ENCODE data around the gene SEH1L. TPM values are rescaled to one million over a fixed set of nuclear protein-coding genes. Genes with fewer than 3 reads are reported as not detected.
"Not testable (repeated sequence)": the region's sequence is repeated elsewhere in the genome, so short reads cannot be mapped to it uniquely, and the experiment has no call there.

SEH1L gene
- total RNA-seq, 2 donors from 2014 or later, result 77.8 to 94.5 TPM

DNA sequence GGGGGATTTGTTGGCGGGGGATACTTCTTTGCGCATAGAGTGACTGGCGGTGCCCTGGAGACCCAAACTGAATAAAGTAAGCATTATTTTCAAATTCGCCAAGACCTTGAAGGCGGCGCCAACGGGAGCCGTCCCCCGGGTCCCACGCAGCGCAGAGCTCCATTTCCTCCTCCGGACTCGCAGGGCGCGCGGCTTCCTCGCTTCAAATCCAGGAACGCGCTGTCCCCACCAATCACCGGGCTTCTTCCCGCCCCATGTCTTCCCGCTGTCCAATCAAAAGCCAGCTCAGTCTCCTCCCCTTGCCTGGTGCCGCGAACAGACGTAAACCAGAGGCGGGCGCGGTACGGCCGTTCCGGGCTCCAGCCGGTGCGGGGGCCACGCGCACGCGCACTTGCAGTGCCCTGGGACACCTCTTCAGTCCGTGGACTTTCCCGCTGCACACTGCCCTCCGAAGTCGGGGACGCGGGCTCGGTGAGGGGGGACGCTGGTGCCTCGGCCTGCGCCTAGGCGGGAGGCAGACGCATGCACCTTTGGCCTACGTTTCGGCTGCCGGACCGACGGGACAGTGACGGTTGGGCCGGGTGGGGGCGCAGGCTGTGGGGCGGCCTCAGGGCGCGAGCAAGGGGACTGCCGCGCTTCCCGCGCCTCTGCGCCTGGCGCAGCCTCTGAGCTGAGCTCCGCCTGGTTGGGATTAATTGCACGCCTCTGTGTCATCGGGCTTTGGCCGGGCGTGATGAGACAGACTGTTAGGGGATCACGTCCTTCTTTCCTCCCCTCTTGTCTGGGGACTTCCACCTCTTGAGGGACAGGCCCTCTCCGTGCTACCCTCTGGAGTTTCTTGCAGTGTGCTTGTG is 43.4 kb downstream of the SEH1L start, which contains the start of gene CEP192:
TSS of gene CEP192 (plus strand) at position 396 of the 854 bp plus-strand sequence. CDS start 8,063 bp downstream, outside the sequence.
- H3K4me1 Mint-ChIP-seq (ENCODE audit: low read depth), result peaks cover 21% of the 10 kb centered on the region
- ATAC-seq (replicated peaks in 1 of 2), result peak; percentile 89
- peak; percentile 96 to 98 for DNase-seq
- H3K36me3 Mint-ChIP-seq (ENCODE audit: insufficient read depth in 2 of 2), result peaks cover 10 to 15% of the 10 kb centered on the region in 2 donors
- peak within 1 kb of the TSS; percentile 99 for H3K27ac Mint-ChIP-seq
- no peaks in the 10 kb centered on the region for H3K9me3 Mint-ChIP-seq
- H3K4me3 Mint-ChIP-seq, result peak within 1 kb of the TSS; percentile 95 to 99
- H3K27me3 Mint-ChIP-seq (ENCODE audit: low read depth), result no peaks in the 10 kb centered on the region

GRCh38 chr18:12991821-12992179 is 44.0 kb downstream of the SEH1L start:
- no peak for DNase-seq
- Mint-ChIP-seq H3K4me3 (peak overlapping the region; percentile 95 to 99), H3K36me3 (ENCODE audit: insufficient read depth in 2 of 2) (peaks cover 10 to 15% of the 10 kb centered on the region in 2 donors), H3K27me3 (ENCODE audit: low read depth) (no peaks in the 10 kb centered on the region), H3K27ac (peak overlapping the region; percentile 99), H3K9me3 (no peaks in the 10 kb centered on the region), H3K4me1 (ENCODE audit: low read depth) (peaks cover 21% of the 10 kb centered on the region)
- ATAC-seq (replicated peaks in 1 of 2), result no peak

GRCh38 chr18:12993439-12993838 is 45.6 kb downstream of the SEH1L start:
- no peak for ATAC-seq (replicated peaks in 1 of 2)
- Mint-ChIP-seq H3K9me3 (no peaks in the 10 kb centered on the region), H3K27ac (no peak overlapping the region), H3K4me3 (peak overlapping the region; percentile 95 to 99), H3K36me3 (ENCODE audit: insufficient read depth in 2 of 2) (peaks cover 10 to 15% of the 10 kb centered on the region in 2 donors), H3K27me3 (ENCODE audit: low read depth) (no peaks in the 10 kb centered on the region), H3K4me1 (ENCODE audit: low read depth) (peaks cover 21% of the 10 kb centered on the region)
- DNase-seq, result no peak

GRCh38 chr18:12995424-12995823 is 47.6 kb downstream of the SEH1L start:
- no peak for DNase-seq
- Mint-ChIP-seq H3K36me3 (ENCODE audit: insufficient read depth in 2 of 2) (peaks cover 7 to 13% of the 10 kb centered on the region in 2 donors), H3K4me3 (no peak overlapping the region), H3K9me3 (no peaks in the 10 kb centered on the region), H3K27ac (no peak overlapping the region), H3K4me1 (ENCODE audit: low read depth) (peaks cover 5% of the 10 kb centered on the region), H3K27me3 (ENCODE audit: low read depth) (no peaks in the 10 kb centered on the region)
- ATAC-seq (replicated peaks in 1 of 2), result no peak

DNA sequence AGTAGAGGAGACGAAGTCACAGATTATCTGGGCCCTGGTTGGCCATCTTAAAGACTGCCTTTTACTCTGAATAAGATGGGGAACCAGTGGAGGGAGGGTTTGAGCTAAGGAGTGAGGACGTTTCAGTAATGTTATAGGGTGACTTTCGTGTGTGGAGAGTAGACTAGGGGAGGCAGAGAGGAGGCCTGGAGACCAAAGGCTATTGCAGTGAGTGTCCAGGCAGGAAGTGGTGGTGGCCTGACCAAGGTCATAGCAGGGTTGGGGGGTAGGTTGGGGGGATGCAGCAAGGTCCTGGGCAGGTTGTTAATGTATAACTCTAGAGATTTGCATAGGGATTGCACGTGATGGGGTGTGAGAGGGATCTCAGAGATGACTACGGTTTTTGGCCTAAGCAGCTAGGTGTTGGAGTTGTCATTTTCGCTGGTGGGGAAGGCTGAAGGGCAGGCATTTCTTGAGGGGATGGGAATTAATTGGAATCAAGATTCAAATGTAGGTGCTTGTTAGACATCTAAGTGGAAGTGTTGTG is 48.2 kb downstream of the SEH1L start:
- Mint-ChIP-seq H3K4me3 (no peak overlapping the region), H3K4me1 (ENCODE audit: low read depth) (peaks cover 6% of the 10 kb centered on the region)

GRCh38 chr18:12996661-12997292 is 49.0 kb downstream of the SEH1L start:
- Mint-ChIP-seq H3K4me1 (ENCODE audit: low read depth) (peaks cover 6% of the 10 kb centered on the region), H3K27me3 (ENCODE audit: low read depth) (no peaks in the 10 kb centered on the region), H3K36me3 (ENCODE audit: insufficient read depth in 2 of 2) (peaks cover 2 to 8% of the 10 kb centered on the region in 2 donors), H3K9me3 (no peaks in the 10 kb centered on the region), H3K4me3 (no peak overlapping the region), H3K27ac (no peak overlapping the region)
- DNase-seq, result no peak
- no peak for ATAC-seq (replicated peaks in 1 of 2)

More for the DNA sequence above, 48.2 kb downstream of the SEH1L start:
- no peaks in the 10 kb centered on the region for H3K9me3 Mint-ChIP-seq
- peaks cover 4 to 11% of the 10 kb centered on the region in 2 donors for H3K36me3 Mint-ChIP-seq (ENCODE audit: insufficient read depth in 2 of 2)
- DNase-seq, result no peak
- no peak for ATAC-seq (replicated peaks in 1 of 2)
- no peak overlapping the region for H3K27ac Mint-ChIP-seq
- H3K27me3 Mint-ChIP-seq (ENCODE audit: low read depth), result no peaks in the 10 kb centered on the region

DNA sequence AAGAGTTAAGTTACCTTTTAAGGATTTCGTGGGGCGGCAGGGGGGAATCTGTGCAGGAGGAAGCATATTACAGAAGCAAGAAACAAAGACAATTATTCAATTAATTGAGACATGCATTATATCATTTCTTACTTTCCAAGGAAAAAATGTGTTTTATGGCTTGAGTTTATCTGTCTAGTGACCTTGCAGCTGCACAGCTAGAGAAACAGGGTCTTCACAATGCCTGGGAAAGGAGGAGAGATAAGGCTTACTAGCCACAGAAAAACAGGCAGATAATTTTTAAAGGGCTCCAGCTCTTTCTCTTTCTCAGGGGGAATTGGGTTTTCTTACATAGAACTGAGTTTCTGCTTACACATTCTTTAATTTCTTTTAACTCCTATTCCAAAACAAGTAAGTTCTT is 49.5 kb downstream of the SEH1L start:
- not testable (repeated sequence) for H3K27ac Mint-ChIP-seq; DNase-seq; ATAC-seq (replicated peaks in 1 of 2); H3K9me3 Mint-ChIP-seq; H3K36me3 Mint-ChIP-seq (ENCODE audit: insufficient read depth in 2 of 2); H3K4me1 Mint-ChIP-seq (ENCODE audit: low read depth); H3K4me3 Mint-ChIP-seq; H3K27me3 Mint-ChIP-seq (ENCODE audit: low read depth)

- Mint-ChIP-seq H3K36me3 (ENCODE audit: insufficient read depth in 2 of 2) (peaks cover 0 to 4% of the 10 kb centered on the region in 2 donors), H3K27ac (peak overlapping the region; percentile 54), H3K9me3 (no peaks in the 10 kb centered on the region), H3K27me3 (ENCODE audit: low read depth) (no peaks in the 10 kb centered on the region), H3K4me1 (ENCODE audit: low read depth) (peaks cover 6% of the 10 kb centered on the region), H3K4me3 (peak overlapping the region; percentile 60 to 80)
- DNase-seq, result peak; percentile 14 to 15
- ATAC-seq (replicated peaks in 1 of 2), result peak; percentile 86 to 89
These were observed 50.7 kb downstream of the SEH1L start for GRCh38 chr18:12998332-12999060.

GRCh38 chr18:13003466-13003896 is 55.7 kb downstream of the SEH1L start:
- no peaks in the 10 kb centered on the region for H3K27me3 Mint-ChIP-seq (ENCODE audit: low read depth)
- no peak overlapping the region for H3K27ac Mint-ChIP-seq
- no peaks in the 10 kb centered on the region for H3K9me3 Mint-ChIP-seq
- peak; percentile 29 to 39 for ATAC-seq (replicated peaks in 1 of 2)
- DNase-seq, result peak; percentile 16 to 17
- peaks cover 14% of the 10 kb centered on the region for H3K4me1 Mint-ChIP-seq (ENCODE audit: low read depth)
- peaks cover 0 to 14% of the 10 kb centered on the region in 2 donors for H3K36me3 Mint-ChIP-seq (ENCODE audit: insufficient read depth in 2 of 2)
- no peak overlapping the region for H3K4me3 Mint-ChIP-seq

DNA sequence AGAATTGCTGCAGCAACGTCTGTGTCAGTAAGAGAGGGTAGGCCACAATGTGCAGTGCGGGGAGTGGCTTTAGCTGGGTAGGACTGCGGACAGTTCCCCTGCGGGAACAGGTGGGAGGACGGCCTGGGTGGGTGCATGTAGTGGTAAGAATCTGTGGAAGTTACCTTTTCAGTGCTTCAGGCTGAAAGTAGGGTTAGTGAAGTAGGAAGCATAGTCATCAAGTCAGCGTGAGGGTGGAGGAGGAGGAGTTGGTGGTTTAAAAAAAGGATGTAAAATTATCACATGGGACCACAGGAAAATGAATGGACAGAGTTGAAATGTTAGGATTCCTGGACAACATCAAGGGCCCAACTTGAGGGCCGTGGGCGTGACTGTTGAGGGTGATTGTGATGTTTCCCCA is 56.6 kb downstream of the SEH1L start:
- Mint-ChIP-seq H3K36me3 (ENCODE audit: insufficient read depth in 2 of 2) (peaks cover 0 to 22% of the 10 kb centered on the region in 2 donors), H3K4me1 (ENCODE audit: low read depth) (peaks cover 18% of the 10 kb centered on the region), H3K27ac (no peak overlapping the region), H3K4me3 (no peak overlapping the region), H3K27me3 (ENCODE audit: low read depth) (no peaks in the 10 kb centered on the region), H3K9me3 (no peaks in the 10 kb centered on the region)
- no peak for ATAC-seq (replicated peaks in 1 of 2)
- DNase-seq, result no peak

GRCh38 chr18:13005289-13005688 is 57.5 kb downstream of the SEH1L start:
- peaks cover 0 to 23% of the 10 kb centered on the region in 2 donors for H3K36me3 Mint-ChIP-seq (ENCODE audit: insufficient read depth in 2 of 2)

DNA sequence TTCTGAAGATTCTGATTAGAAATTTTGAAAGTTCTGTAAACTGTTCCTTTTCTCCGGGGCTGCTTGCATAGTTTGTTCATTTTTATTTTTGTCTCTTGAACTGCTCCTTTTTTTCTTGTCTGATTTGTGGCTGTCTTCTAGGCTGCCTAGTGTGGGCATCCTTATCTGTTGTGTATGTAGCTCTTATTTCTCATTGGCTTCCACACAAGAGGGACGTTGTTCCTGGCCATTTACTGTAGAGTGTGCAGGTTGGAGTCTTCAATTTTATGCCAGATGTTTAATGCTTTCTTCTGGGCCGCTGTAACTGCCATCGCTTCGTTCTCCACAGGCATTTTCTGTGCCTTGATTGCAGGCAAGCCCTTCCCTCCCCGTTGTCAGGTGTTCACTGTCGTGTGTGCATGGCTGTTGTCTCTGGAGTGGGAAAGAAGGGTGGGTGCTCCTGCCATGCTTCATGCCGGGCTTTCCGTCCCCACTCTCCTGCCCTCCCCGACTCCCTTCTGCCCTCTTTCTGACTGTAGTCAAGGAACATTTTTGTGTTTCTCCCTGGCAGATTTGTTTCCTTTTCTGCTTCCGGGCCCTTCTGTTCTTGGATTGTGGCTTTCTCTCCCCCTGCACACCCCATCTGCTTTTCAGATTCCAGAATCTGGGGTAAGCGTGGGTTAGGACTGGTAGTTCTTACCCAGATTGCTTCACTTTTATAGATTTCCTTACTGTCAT is 58.9 kb downstream of the SEH1L start:
- DNase-seq (no peak), ATAC-seq (replicated peaks in 1 of 2) (no peak)
- Mint-ChIP-seq H3K9me3 (no peaks in the 10 kb centered on the region), H3K36me3 (ENCODE audit: insufficient read depth in 2 of 2) (peaks cover 1 to 26% of the 10 kb centered on the region in 2 donors), H3K27me3 (ENCODE audit: low read depth) (no peaks in the 10 kb centered on the region), H3K27ac (no peak overlapping the region), H3K4me3 (no peak overlapping the region), H3K4me1 (ENCODE audit: low read depth) (peaks cover 12% of the 10 kb centered on the region)

More at GRCh38 chr18:13005289-13005688, 57.5 kb downstream of the SEH1L start:
- DNase-seq (no peak), ATAC-seq (replicated peaks in 1 of 2) (no peak)
- H3K4me1 Mint-ChIP-seq (ENCODE audit: low read depth), result peaks cover 16% of the 10 kb centered on the region
- H3K4me3 Mint-ChIP-seq, result no peak overlapping the region
- H3K9me3 Mint-ChIP-seq, result no peaks in the 10 kb centered on the region
- H3K27ac Mint-ChIP-seq, result no peak overlapping the region
- no peaks in the 10 kb centered on the region for H3K27me3 Mint-ChIP-seq (ENCODE audit: low read depth)

All from activated T-cell treated with anti-CD3 and anti-CD28 coated beads, Interleukin-2, amount 50 U/mL, for 72 hours (primary cell).